ENCODE measurements around the gene SP140. TPM values are rescaled to one million over a fixed set of nuclear protein-coding genes. Genes with fewer than 3 reads are reported as not detected.
"Not testable (repeated sequence)": the region's sequence is repeated elsewhere in the genome, so short reads cannot be mapped to it uniquely, and the experiment has no call there.

Gene SP140
- total RNA-seq, 2 donors from 2014 or later = not detected

DNA sequence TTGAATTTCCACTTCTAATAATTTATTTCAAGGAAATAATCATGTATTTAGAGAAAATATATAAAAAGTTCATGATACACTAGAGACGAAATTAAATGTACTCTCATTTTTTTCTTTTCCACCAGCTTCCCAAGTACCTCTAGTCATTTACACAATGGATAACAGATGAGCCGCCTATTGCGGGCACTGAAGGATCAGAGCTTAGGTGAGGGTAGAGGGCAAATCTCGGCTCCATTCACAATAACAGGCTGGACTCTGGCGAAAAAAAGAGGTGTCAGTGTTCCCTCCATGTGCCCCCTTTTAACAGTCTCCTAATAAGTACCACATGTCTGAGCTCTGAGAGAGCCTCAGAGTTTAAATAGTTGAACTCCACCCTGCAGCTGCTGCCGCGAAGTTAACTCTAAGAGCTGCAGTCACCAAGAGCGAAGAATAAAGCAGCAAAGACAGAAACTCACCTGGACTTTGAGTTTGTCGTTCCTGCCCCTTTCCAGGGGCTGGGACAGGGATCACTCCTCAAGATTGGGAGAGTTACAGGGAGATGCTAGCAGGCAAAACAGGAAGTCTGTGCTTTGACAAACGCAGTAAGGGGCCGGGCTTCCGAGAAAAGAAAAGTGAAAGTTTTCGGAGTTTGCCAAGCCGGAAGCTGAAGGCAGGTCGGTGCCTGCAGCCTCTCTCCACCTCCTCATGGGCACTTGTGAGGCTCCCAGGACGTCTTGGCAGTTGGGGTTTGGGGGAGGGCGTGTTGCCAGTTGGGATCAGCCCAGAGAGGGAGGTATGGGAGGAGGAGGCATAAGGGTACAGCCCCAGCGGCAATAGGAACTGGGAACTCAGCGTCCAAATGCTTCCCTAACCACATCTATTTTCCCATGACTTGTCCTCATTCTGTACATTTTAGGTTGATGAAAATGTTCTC lies 5.9 kb upstream of the SP140 start, which contains the start of gene SP110:
TSS of gene SP110 (minus strand) at position 566 of the 913 bp plus-strand sequence. CDS start 3,057 bp downstream, outside the sequence.
- Histone ChIP-seq H3K9ac (ENCODE audit: extremely low read depth, low read length, poor library complexity, severe bottlenecking) (no peak within 1 kb of the TSS), H3K36me3 (ENCODE audit: control insufficient read depth, insufficient read depth, low read length) (no peaks in the 10 kb centered on the region), H3K4me3 (ENCODE audit: low read length) (peak within 1 kb of the TSS; percentile 56), H3K4me1 (ENCODE audit: control insufficient read depth, insufficient read depth, low read length) (no peaks in the 10 kb centered on the region), H3K27ac (ENCODE audit: low read depth, low read length) (no peak within 1 kb of the TSS), H3K27me3 (ENCODE audit: control insufficient read depth, insufficient read depth, low read length, poor library complexity, severe bottlenecking) (no peaks in the 10 kb centered on the region), H3K9me3 (ENCODE audit: control insufficient read depth, low read length) (no peaks in the 10 kb centered on the region)
- peak within 1 kb of the TSS; percentile 50 for H3K27ac Mint-ChIP-seq
- H3K36me3 Mint-ChIP-seq (ENCODE audit: low read depth) = no peaks in the 10 kb centered on the region
- peak within 1 kb of the TSS; percentile 55 for H3K4me3 Mint-ChIP-seq
- 47 to 54% methylated on average over 11 to 18 of the region's 19 CpGs for WGBS, 2 experiments (ENCODE audit: insufficient coverage in 1 of 2, insufficient read length in 1 of 2)
- peaks cover 6% of the 10 kb centered on the region for H3K4me1 Mint-ChIP-seq
- no peaks in the 10 kb centered on the region for H3K9me3 Mint-ChIP-seq
- TF ChIP-seq, protein P1, sequence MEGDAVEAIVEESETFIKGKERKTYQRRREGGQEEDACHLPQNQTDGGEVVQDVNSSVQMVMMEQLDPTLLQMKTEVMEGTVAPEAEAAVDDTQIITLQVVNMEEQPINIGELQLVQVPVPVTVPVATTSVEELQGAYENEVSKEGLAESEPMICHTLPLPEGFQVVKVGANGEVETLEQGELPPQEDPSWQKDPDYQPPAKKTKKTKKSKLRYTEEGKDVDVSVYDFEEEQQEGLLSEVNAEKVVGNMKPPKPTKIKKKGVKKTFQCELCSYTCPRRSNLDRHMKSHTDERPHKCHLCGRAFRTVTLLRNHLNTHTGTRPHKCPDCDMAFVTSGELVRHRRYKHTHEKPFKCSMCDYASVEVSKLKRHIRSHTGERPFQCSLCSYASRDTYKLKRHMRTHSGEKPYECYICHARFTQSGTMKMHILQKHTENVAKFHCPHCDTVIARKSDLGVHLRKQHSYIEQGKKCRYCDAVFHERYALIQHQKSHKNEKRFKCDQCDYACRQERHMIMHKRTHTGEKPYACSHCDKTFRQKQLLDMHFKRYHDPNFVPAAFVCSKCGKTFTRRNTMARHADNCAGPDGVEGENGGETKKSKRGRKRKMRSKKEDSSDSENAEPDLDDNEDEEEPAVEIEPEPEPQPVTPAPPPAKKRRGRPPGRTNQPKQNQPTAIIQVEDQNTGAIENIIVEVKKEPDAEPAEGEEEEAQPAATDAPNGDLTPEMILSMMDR (conservative IDR thresholded peaks at IDR 0.05) = no peak
- DNase-seq = peak; percentile 89
- H3K27me3 Mint-ChIP-seq (ENCODE audit: insufficient read depth) = no peaks in the 10 kb centered on the region

GRCh38 chr2:230220347-230220969 lies 5.1 kb upstream of the SP140 start:
- TF ChIP-seq, protein P1 (conservative IDR thresholded peaks at IDR 0.05) = no peak
- H3K27ac Mint-ChIP-seq = peak overlapping the region; percentile 50
- Histone ChIP-seq H3K27ac (ENCODE audit: low read depth, low read length) (no peak overlapping the region), H3K9me3 (ENCODE audit: control insufficient read depth, low read length) (no peaks in the 10 kb centered on the region), H3K36me3 (ENCODE audit: control insufficient read depth, insufficient read depth, low read length) (no peaks in the 10 kb centered on the region), H3K9ac (ENCODE audit: extremely low read depth, low read length, poor library complexity, severe bottlenecking) (no peak overlapping the region), H3K4me3 (ENCODE audit: low read length) (peak overlapping the region; percentile 56), H3K4me1 (ENCODE audit: control insufficient read depth, insufficient read depth, low read length) (no peaks in the 10 kb centered on the region), H3K27me3 (ENCODE audit: control insufficient read depth, insufficient read depth, low read length, poor library complexity, severe bottlenecking) (no peaks in the 10 kb centered on the region)
- no peaks in the 10 kb centered on the region for H3K27me3 Mint-ChIP-seq (ENCODE audit: insufficient read depth)
- 89 to 97% methylated on average over 1 of the region's 1 CpG for WGBS, 2 experiments (ENCODE audit: insufficient coverage in 1 of 2, insufficient read length in 1 of 2)
- H3K9me3 Mint-ChIP-seq = no peaks in the 10 kb centered on the region
- H3K4me3 Mint-ChIP-seq = peak overlapping the region; percentile 55
- no peaks in the 10 kb centered on the region for H3K36me3 Mint-ChIP-seq (ENCODE audit: low read depth)
- DNase-seq = no peak
- peaks cover 6% of the 10 kb centered on the region for H3K4me1 Mint-ChIP-seq

DNA sequence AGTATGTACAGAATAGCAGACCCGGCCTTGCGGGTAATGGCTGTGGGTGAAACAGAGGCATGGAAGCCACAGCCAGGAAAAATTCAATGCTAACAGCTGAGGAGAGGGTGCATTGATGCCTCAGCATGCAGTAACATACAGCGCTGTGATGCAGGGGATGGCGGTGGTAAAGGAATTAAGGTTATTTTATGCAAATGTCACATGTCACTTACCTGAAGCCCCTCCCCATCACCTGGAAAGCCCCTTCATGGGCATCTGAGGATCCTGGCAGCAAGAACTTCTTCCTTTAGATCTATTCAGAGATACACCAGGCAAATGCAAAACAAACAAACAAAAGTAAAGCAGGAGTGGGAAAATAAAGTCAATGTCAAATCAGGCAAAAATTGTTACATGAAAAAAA lies 4.0 kb upstream of the SP140 start:
- Histone ChIP-seq H3K27me3 (ENCODE audit: control insufficient read depth, insufficient read depth, low read length, poor library complexity, severe bottlenecking) (no peaks in the 10 kb centered on the region), H3K4me3 (ENCODE audit: low read length) (no peak overlapping the region), H3K9ac (ENCODE audit: extremely low read depth, low read length, poor library complexity, severe bottlenecking) (no peak overlapping the region), H3K36me3 (ENCODE audit: control insufficient read depth, insufficient read depth, low read length) (no peaks in the 10 kb centered on the region), H3K27ac (ENCODE audit: low read depth, low read length) (no peak overlapping the region), H3K4me1 (ENCODE audit: control insufficient read depth, insufficient read depth, low read length) (no peaks in the 10 kb centered on the region), H3K9me3 (ENCODE audit: control insufficient read depth, low read length) (no peaks in the 10 kb centered on the region)
- Mint-ChIP-seq H3K4me3 (no peak overlapping the region), H3K4me1 (peaks cover 6% of the 10 kb centered on the region), H3K27me3 (ENCODE audit: insufficient read depth) (no peaks in the 10 kb centered on the region), H3K36me3 (ENCODE audit: low read depth) (no peaks in the 10 kb centered on the region), H3K9me3 (no peaks in the 10 kb centered on the region), H3K27ac (no peak overlapping the region)
- WGBS, 2 experiments (ENCODE audit: insufficient coverage in 1 of 2, insufficient read length in 1 of 2) = 94 to 98% methylated on average over 2 to 4 of the region's 4 CpGs
- no peak for DNase-seq
- TF ChIP-seq, protein P1 (conservative IDR thresholded peaks at IDR 0.05) = no peak

GRCh38 chr2:230222829-230223228 lies 2.7 kb upstream of the SP140 start:
- not testable (repeated sequence) for H3K27ac Mint-ChIP-seq; H3K4me3 ChIP-seq (ENCODE audit: low read length); H3K4me1 ChIP-seq (ENCODE audit: control insufficient read depth, insufficient read depth, low read length); H3K4me3 Mint-ChIP-seq; H3K9me3 Mint-ChIP-seq; H3K36me3 Mint-ChIP-seq (ENCODE audit: low read depth); H3K4me1 Mint-ChIP-seq; H3K9me3 ChIP-seq (ENCODE audit: control insufficient read depth, low read length); DNase-seq; H3K9ac ChIP-seq (ENCODE audit: extremely low read depth, low read length, poor library complexity, severe bottlenecking); H3K36me3 ChIP-seq (ENCODE audit: control insufficient read depth, insufficient read depth, low read length); H3K27me3 Mint-ChIP-seq (ENCODE audit: insufficient read depth); H3K27me3 ChIP-seq (ENCODE audit: control insufficient read depth, insufficient read depth, low read length, poor library complexity, severe bottlenecking); H3K27ac ChIP-seq (ENCODE audit: low read depth, low read length)
- WGBS, 2 experiments (ENCODE audit: insufficient coverage in 1 of 2, insufficient read length in 1 of 2) = 85 to 93% methylated on average over 3 of the region's 4 CpGs
